Measurements from ENCODE around the gene MAD1L1.

MAD1L1 gene

DNA sequence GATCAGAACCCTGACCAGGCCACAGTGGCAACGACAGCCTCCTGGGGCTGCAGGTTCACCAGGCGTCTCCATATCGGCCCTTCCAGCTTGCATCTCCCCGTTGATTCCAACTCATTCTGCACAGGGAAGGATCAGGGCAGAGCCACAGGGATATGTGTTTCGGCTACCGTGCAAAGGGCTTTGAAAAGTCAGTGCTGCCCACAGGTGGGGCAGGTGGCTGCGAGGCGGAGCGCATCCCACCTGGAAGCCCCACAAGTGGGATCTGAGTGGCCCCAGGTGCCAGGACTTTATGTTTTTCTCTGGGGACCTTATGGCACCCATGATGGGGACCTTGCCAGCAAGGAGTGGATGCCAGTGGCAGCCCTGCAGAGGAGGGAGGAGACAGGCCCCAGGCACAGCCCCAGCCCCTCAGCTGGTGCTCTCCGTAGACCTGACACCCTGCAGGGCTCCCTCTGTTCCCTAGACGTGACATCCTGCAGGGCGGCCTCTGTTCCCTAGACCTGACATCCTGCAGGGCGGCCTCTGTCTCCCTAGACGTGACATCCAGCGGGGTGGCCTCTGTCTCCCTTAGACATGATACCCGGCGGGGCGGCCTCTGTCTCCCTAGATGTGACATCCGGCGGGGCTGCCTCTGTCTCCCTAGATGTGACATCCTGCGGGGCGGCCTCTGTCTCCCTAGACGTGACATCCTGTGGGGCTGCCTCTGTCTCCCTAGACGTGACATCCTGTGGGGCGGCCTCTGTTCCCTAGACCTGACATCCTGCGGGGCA, 373.3 kb downstream of the MAD1L1 start:
- Histone ChIP-seq H3K4me3 (ENCODE audit: insufficient read depth, low read depth, low read length, poor library complexity, severe bottlenecking) (no peak overlapping the region), H3K27ac (ENCODE audit: insufficient read depth, low read length, poor library complexity, severe bottlenecking) (no peak overlapping the region), H3K9me3 (ENCODE audit: control insufficient read depth, low read length) (no peaks in the 10 kb centered on the region), H3K27me3 (replicated peaks; ENCODE audit: control insufficient read depth, insufficient read depth, low read length, poor library complexity, severe bottlenecking) (no peaks in the 10 kb centered on the region), H3K36me3 (ENCODE audit: control insufficient read depth, insufficient read depth, low read length) (peaks cover 2% of the 10 kb centered on the region), H3K4me1 (ENCODE audit: control insufficient read depth, insufficient read depth, low read length, poor library complexity, severe bottlenecking) (peaks cover 8% of the 10 kb centered on the region)
- DNase-seq = no peak

DNA sequence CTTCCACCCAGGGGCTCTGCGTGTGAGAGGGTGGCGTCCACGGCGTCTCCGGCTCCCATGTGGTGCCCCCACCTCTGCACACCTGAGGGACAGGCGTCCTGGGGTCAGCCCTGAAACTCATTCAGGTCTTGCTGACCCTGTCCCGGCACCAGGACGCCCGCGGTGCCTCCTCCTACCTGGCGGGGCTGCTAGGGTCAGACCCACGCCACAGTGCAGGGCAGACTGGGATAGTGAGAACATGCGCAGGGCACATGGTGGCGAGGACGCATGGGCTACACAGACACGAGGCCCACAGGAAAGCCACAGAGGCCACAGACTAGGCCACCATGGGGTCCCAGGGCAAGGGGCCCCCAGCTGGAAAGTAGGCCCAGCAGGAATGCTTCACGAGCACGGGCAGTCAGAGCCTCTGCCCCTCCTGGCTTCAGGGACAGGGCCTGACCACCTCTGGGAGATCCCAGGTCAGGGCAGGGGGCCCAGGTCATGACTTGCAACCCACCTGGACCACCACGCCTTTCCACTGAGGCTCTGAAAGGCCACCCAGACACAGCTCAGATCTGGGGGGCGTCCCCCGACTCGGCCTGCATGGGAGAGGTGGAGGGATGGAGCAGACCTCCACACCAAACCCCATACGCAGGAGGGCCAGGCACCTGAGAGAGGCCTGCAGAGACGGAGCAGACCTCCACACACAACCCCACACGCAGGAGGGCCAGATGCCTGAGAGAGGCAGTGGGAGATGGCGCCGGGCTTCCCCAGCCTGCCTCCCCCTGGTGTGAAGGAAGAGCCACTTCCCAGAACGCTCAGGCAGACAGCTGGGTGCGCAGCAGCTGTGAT, 374.1 kb downstream of the MAD1L1 start:
- Histone ChIP-seq H3K27ac (ENCODE audit: insufficient read depth, low read length, poor library complexity, severe bottlenecking) (no peak overlapping the region), H3K36me3 (ENCODE audit: control insufficient read depth, insufficient read depth, low read length) (peaks cover 2% of the 10 kb centered on the region), H3K9me3 (ENCODE audit: control insufficient read depth, low read length) (no peaks in the 10 kb centered on the region), H3K4me1 (ENCODE audit: control insufficient read depth, insufficient read depth, low read length, poor library complexity, severe bottlenecking) (peaks cover 8% of the 10 kb centered on the region), H3K4me3 (ENCODE audit: insufficient read depth, low read depth, low read length, poor library complexity, severe bottlenecking) (no peak overlapping the region), H3K27me3 (replicated peaks; ENCODE audit: control insufficient read depth, insufficient read depth, low read length, poor library complexity, severe bottlenecking) (no peaks in the 10 kb centered on the region)
- no peak for DNase-seq

DNA sequence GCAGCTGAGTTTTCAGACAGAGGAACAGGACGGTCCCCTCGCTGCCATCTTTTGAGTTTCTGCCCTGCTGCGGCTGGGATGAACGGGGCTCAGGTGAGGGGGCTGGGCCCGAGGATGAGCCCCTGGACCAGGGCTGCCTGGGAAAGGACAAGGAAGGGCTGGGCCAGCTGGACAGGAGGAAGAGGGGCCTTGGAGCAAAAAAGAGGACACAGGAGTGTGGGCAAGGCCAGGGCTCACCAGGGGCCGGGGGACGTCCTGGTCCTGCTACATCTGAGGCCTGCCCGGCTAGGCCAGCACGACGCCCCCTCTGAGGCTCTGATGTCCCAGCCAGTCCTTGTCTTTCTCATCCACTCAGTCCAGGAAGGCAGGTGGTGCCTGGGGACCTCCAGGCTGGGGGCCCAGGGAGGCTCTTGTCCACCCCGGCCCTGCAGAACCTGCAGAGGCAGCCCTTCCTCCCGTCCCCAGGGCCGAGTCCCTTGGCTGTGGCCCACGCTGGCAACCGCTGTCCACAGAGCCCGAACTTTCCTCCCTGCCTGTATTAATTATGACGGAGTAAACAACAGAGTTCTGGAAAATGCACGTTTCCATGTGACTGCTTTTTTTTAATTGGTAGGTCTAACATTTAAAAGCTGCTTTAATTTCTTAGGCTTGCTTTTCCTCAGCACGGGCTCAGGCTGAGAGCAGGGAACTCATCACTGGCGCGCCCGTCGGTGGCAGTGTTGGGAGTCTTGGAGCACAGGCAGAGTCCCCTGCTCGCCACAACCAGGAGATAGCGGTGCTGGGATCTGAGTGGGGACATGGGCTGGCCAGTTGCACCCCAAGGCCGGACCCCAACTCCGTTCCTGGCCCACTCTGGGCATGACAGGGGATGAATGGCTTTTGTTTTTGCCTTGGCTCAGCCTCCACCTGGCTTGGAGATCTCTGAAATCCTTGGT, 375.0 kb downstream of the MAD1L1 start:
- no peak overlapping the region for H3K4me3 ChIP-seq (ENCODE audit: insufficient read depth, low read depth, low read length, poor library complexity, severe bottlenecking)
- no peak overlapping the region for H3K27ac ChIP-seq (ENCODE audit: insufficient read depth, low read length, poor library complexity, severe bottlenecking)
- peaks cover 2% of the 10 kb centered on the region for H3K36me3 ChIP-seq (ENCODE audit: control insufficient read depth, insufficient read depth, low read length)
- DNase-seq = no peak
- H3K4me1 ChIP-seq (ENCODE audit: control insufficient read depth, insufficient read depth, low read length, poor library complexity, severe bottlenecking) = peaks cover 8% of the 10 kb centered on the region
- no peaks in the 10 kb centered on the region for H3K27me3 ChIP-seq (replicated peaks; ENCODE audit: control insufficient read depth, insufficient read depth, low read length, poor library complexity, severe bottlenecking)
- H3K9me3 ChIP-seq (ENCODE audit: control insufficient read depth, low read length) = no peaks in the 10 kb centered on the region

DNA sequence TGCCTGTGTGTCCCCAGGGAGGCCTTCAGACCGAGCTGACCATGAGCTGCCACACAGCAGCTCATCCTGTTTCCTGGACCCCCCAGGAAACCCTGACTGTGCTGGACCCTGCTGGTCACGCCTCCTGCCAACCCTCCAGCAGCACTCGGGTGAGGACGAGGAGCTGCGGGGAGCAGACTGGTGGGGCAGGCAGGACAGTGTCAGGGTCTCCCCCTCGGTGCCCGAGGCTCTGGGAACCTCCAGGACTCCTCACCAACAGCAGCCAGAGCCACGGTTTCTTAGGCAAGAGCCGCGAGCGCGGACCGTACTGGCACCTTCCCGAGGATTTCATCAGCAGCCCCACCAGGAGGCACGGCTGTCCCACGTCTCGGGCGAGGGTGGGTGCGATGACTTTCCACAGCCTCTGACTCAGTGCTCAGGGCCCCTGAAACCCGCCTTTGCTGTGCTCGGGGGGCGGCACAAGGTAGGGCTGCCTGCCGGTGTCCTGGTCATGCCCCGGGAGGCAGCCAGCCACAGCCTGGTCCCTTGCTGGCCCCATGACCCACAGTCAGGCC, 375.8 kb downstream of the MAD1L1 start:
- peaks cover 2% of the 10 kb centered on the region for H3K36me3 ChIP-seq (ENCODE audit: control insufficient read depth, insufficient read depth, low read length)
- DNase-seq = no peak

DNA sequence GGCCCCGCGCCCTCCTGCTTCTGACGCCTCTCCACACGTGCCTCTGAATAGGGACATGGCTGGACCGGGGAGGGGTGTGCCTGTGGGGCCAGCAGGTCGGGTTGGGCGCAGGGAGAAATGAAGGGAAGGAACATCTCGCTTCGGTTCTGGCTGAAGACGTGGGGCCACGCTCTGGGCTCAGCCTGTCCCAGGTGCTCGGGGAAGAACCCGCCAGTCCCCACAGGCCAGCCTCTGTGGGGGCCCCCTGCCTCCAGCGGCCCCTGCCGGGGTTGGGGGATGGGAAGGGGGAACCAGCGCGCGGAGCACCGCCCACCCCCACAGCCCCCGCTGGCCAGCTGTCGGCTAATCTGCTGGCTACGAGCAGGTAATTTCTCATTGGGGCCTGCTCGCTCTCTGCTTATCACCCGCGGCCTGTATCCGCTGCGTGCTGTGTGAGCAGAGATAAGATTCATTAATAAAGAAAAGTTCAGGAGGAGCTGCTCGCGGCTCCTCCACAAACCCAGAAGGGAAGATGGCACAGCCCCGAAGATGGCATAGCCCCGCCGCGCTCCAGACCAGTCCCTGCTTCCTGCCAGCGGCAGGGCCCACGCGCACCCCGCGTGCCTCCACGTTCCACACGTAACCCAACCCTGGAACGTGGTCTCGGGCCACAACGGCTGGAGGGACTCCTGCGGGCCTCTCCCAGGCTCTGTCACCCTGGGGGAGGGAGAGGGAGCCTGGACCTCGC, 376.4 kb downstream of the MAD1L1 start:
- Histone ChIP-seq H3K4me3 (ENCODE audit: insufficient read depth, low read depth, low read length, poor library complexity, severe bottlenecking) (no peak overlapping the region), H3K27me3 (replicated peaks; ENCODE audit: control insufficient read depth, insufficient read depth, low read length, poor library complexity, severe bottlenecking) (no peaks in the 10 kb centered on the region), H3K27ac (ENCODE audit: insufficient read depth, low read length, poor library complexity, severe bottlenecking) (no peak overlapping the region), H3K36me3 (ENCODE audit: control insufficient read depth, insufficient read depth, low read length) (peaks cover 2% of the 10 kb centered on the region), H3K9me3 (ENCODE audit: control insufficient read depth, low read length) (no peaks in the 10 kb centered on the region), H3K4me1 (ENCODE audit: control insufficient read depth, insufficient read depth, low read length, poor library complexity, severe bottlenecking) (peaks cover 8% of the 10 kb centered on the region)
- no peak for DNase-seq

More for the DNA sequence above, 375.8 kb downstream of the MAD1L1 start:
- no peaks in the 10 kb centered on the region for H3K27me3 ChIP-seq (replicated peaks; ENCODE audit: control insufficient read depth, insufficient read depth, low read length, poor library complexity, severe bottlenecking)
- no peak overlapping the region for H3K27ac ChIP-seq (ENCODE audit: insufficient read depth, low read length, poor library complexity, severe bottlenecking)
- peaks cover 8% of the 10 kb centered on the region for H3K4me1 ChIP-seq (ENCODE audit: control insufficient read depth, insufficient read depth, low read length, poor library complexity, severe bottlenecking)
- no peak overlapping the region for H3K4me3 ChIP-seq (ENCODE audit: insufficient read depth, low read depth, low read length, poor library complexity, severe bottlenecking)
- H3K9me3 ChIP-seq (ENCODE audit: control insufficient read depth, low read length) = no peaks in the 10 kb centered on the region

- Histone ChIP-seq H3K4me1 (ENCODE audit: control insufficient read depth, insufficient read depth, low read length, poor library complexity, severe bottlenecking) (peaks cover 8% of the 10 kb centered on the region), H3K36me3 (ENCODE audit: control insufficient read depth, insufficient read depth, low read length) (peaks cover 2% of the 10 kb centered on the region), H3K27ac (ENCODE audit: insufficient read depth, low read length, poor library complexity, severe bottlenecking) (no peak overlapping the region), H3K9me3 (ENCODE audit: control insufficient read depth, low read length) (no peaks in the 10 kb centered on the region), H3K27me3 (replicated peaks; ENCODE audit: control insufficient read depth, insufficient read depth, low read length, poor library complexity, severe bottlenecking) (no peaks in the 10 kb centered on the region), H3K4me3 (ENCODE audit: insufficient read depth, low read depth, low read length, poor library complexity, severe bottlenecking) (no peak overlapping the region)
- DNase-seq = no peak
Measured at GRCh38 chr7:1855725-1856160, 377.0 kb downstream of the MAD1L1 start.

GRCh38 chr7:1854866-1855724, 377.6 kb downstream of the MAD1L1 start:
- no peaks in the 10 kb centered on the region for H3K9me3 ChIP-seq (ENCODE audit: control insufficient read depth, low read length)
- H3K4me3 ChIP-seq (ENCODE audit: insufficient read depth, low read depth, low read length, poor library complexity, severe bottlenecking) = no peak overlapping the region
- H3K36me3 ChIP-seq (ENCODE audit: control insufficient read depth, insufficient read depth, low read length) = peaks cover 2% of the 10 kb centered on the region
- no peak overlapping the region for H3K27ac ChIP-seq (ENCODE audit: insufficient read depth, low read length, poor library complexity, severe bottlenecking)
- no peaks in the 10 kb centered on the region for H3K27me3 ChIP-seq (replicated peaks; ENCODE audit: control insufficient read depth, insufficient read depth, low read length, poor library complexity, severe bottlenecking)
- H3K4me1 ChIP-seq (ENCODE audit: control insufficient read depth, insufficient read depth, low read length, poor library complexity, severe bottlenecking) = peaks cover 8% of the 10 kb centered on the region
- no peak for DNase-seq

DNA sequence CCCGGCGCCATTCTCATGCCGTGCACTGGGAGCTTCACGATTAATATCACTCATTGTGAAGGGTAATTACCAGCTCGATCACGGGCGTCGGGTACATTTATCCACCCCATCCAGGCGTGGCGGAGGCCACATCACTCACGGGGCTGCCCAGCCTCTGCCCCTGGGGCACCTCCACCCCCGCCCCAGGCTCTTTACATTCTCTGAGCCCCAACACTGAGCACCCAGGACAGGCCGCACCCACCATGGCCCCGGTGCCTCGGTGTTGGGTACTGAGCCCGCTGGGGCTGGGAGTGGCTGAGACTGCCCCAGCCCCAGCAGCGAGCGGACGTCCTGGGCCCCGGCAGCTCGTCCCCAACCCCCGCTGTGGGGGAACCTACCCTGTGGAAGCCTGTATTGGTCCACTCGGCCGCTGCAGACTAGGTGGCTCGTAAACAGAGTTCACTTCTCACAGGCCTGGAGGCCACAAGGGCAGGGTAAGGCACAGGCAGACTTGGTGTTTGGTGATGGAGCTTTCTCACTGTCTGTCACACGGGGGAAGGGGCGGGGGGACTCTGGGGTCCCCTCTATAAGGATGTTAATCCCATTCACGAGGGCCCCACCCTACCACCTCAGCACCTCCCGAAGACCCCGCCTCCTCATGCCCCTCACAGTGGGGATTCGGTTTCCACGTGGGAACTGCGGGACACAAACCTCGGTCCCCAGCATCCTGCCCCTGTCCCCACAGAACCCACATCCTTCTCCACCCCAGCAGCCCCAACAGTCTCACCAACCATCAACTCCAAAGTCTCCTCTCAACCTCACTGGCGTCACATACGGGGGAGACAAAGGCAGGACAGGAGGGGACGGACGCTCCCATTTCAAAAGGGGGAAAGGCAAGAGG, 378.5 kb downstream of the MAD1L1 start:
- DNase-seq = no peak
- Histone ChIP-seq H3K27ac (ENCODE audit: insufficient read depth, low read length, poor library complexity, severe bottlenecking) (no peak overlapping the region), H3K27me3 (replicated peaks; ENCODE audit: control insufficient read depth, insufficient read depth, low read length, poor library complexity, severe bottlenecking) (no peaks in the 10 kb centered on the region), H3K4me1 (ENCODE audit: control insufficient read depth, insufficient read depth, low read length, poor library complexity, severe bottlenecking) (peaks cover 8% of the 10 kb centered on the region), H3K4me3 (ENCODE audit: insufficient read depth, low read depth, low read length, poor library complexity, severe bottlenecking) (no peak overlapping the region), H3K9me3 (ENCODE audit: control insufficient read depth, low read length) (no peaks in the 10 kb centered on the region), H3K36me3 (ENCODE audit: control insufficient read depth, insufficient read depth, low read length) (peaks cover 2% of the 10 kb centered on the region)

Measured in effector memory CD4-positive, alpha-beta T cell (primary cell).